Measurements from ENCODE around the gene SMAD6.

- TF ChIP-seq, protein P1, sequence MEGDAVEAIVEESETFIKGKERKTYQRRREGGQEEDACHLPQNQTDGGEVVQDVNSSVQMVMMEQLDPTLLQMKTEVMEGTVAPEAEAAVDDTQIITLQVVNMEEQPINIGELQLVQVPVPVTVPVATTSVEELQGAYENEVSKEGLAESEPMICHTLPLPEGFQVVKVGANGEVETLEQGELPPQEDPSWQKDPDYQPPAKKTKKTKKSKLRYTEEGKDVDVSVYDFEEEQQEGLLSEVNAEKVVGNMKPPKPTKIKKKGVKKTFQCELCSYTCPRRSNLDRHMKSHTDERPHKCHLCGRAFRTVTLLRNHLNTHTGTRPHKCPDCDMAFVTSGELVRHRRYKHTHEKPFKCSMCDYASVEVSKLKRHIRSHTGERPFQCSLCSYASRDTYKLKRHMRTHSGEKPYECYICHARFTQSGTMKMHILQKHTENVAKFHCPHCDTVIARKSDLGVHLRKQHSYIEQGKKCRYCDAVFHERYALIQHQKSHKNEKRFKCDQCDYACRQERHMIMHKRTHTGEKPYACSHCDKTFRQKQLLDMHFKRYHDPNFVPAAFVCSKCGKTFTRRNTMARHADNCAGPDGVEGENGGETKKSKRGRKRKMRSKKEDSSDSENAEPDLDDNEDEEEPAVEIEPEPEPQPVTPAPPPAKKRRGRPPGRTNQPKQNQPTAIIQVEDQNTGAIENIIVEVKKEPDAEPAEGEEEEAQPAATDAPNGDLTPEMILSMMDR (conservative IDR thresholded peaks at IDR 0.05; ENCODE audit: low read length): no peak
- no peak for TF ChIP-seq EZH2phosphoT487 (IDR thresholded peaks at IDR 0.05; ENCODE audit: borderline replicate concordance)
These were observed 31.9 kb downstream of the SMAD6 start for GRCh38 chr15:66733976-66734375.
